K562 (cell line): ENCODE results near the gene ZNF747. TPM values are rescaled to one million over a fixed set of nuclear protein-coding genes. Genes with fewer than 3 reads are reported as not detected.
A peak's percentile ranks its signal among the peaks of the same experiment; 100 is the strongest.

Experiments
- ARID1B ChIP-seq: fragments of 450-650 bp; IDR thresholded peaks from 2 replicates; pipeline ENCODE4 v1.6.1; 2016; ENCODE audit warnings: antibody characterized with exemption, mild to moderate bottlenecking, inconsistent platforms
- CTBP1 ChIP-seq: fragments of 450-650 bp; IDR thresholded peaks from 2 replicates; pipeline ENCODE4 v1.6.1; 2016; ENCODE audit warnings: borderline replicate concordance
- EP300 ChIP-seq: IDR thresholded peaks from 2 replicates; pipeline ENCODE4 v1.6.1; 2012; ENCODE audit warnings: low read length, improper control_type of control experiment
- EWSR1 ChIP-seq: fragments of 450-650 bp; IDR thresholded peaks from 2 replicates; pipeline ENCODE4 v1.6.1; 2018; ENCODE audit warnings: borderline replicate concordance, mild to moderate bottlenecking, low read depth, moderate library complexity; ENCODE audit not compliant: partially characterized antibody
- KDM1A ChIP-seq, 2 experiments: fragments of 450-650 bp; IDR thresholded peaks; 2 replicates each; pipeline ENCODE4 v1.6.1; 2016; ENCODE audit warnings: mild to moderate bottlenecking in 2 of 2
- KDM5B ChIP-seq: fragments of 200-600 bp; sonication (generic); IDR thresholded peaks from 2 replicates; pipeline ENCODE4 v1.6.1; 2012; ENCODE audit warnings: low read depth, mild to moderate bottlenecking, moderate library complexity, low read length, control low read depth, inconsistent platforms; ENCODE audit not compliant: insufficient replicate concordance
- NR2C2 ChIP-seq, 2 experiments: fragments of 200-800 bp in 1 of 2; sonication (Bioruptor generic) in 1 of 2; sonication (generic) in 1 of 2; formaldehyde crosslinking in 1 of 2; IDR thresholded peaks; 2 replicates each; pipeline versions ENCODE4 v1.6.1 to v1.8.0; 2016 to 2022; ENCODE audit warnings: mild to moderate bottlenecking in 1 of 2, missing compliant biosample characterization in 1 of 2, missing genetic modification characterization in 1 of 2, missing genetic modification reagents in 1 of 2
- PTBP1 ChIP-seq: fragments of 200-400 bp; formaldehyde crosslinking; IDR thresholded peaks from 2 replicates; pipeline ENCODE4 v1.6.1; 2017; ENCODE audit warnings: low read depth, low read length
- RCOR1 ChIP-seq, 2 experiments: IDR thresholded peaks; 2 replicates each; pipeline ENCODE4 v1.6.1; 2012; ENCODE audit warnings: low read depth in 2 of 2, low read length in 2 of 2, borderline replicate concordance in 1 of 2, improper control_type of control experiment in 1 of 2
- TSHZ1 ChIP-seq: fragments of 250-450 bp; sonication (Bioruptor Pico); IDR thresholded peaks from 2 replicates; pipeline ENCODE4 v1.4.0; 2020; ENCODE audit warnings: mild to moderate bottlenecking, moderate library complexity
- ZBTB40 ChIP-seq, 2 experiments: fragments of 450-650 bp in 1 of 2; sonication (generic) in 1 of 2; formaldehyde crosslinking in 1 of 2; IDR thresholded peaks; 2 replicates each; pipeline versions ENCODE4 v1.7.1 to v1.9.0; 2016 to 2022; ENCODE audit warnings: inconsistent platforms in 1 of 2, mild to moderate bottlenecking in 1 of 2, missing genetic modification reagents in 1 of 2
- ZC3H4 ChIP-seq: sonication (generic); formaldehyde crosslinking; IDR thresholded peaks from 2 replicates; pipeline ENCODE4 v1.9.0; 2021; ENCODE audit warnings: missing genetic modification reagents, borderline replicate concordance
- ZFX ChIP-seq: sonication (generic); formaldehyde crosslinking; IDR thresholded peaks from 2 replicates; pipeline ENCODE4 v1.8.0; 2022; ENCODE audit warnings: mild to moderate bottlenecking, missing genetic modification reagents, moderate library complexity
- polyA plus RNA-seq, 8 experiments: library from polyadenylated mRNA; depleted of rRNA in 4 of 8; stranded (reverse) in 5 of 8; unstranded in 3 of 8; fragments of >200 nt; fragmentation: Nextera tagmentation in 2 of 8; fragmentation: Illumina TruSeq in 1 of 8; extraction: Ambion mirVana in 2 of 8; extraction: Trizol in 1 of 8; gene quantifications; 2 replicates each; pipeline versions ENCODE4 v1.2.1 to v1.2.3, GENCODE V29; 2011 to 2014; ENCODE audit warnings: inconsistent platforms in 1 of 8, missing spikeins in 1 of 8
- total RNA-seq, 7 experiments: library from RNA; depleted of rRNA in 6 of 7; stranded (reverse); fragments of >200 nt in 6 of 7; fragmentation: Illumina TruSeq in 2 of 7; extraction: Trizol in 2 of 7; gene quantifications; 2 replicates each; pipeline versions ENCODE4 v1.2.1 to v1.2.3, GENCODE V29; 2011 to 2021; ENCODE audit warnings: low replicate concordance in 1 of 7

ZNF747 gene
- total and polyA plus RNA-seq, 9 of the 15 experiments (the other 6 are each of a cell fraction or from before 2014, with no cell fraction given) = 0.14 to 3.3 (median 1.5) TPM

GRCh38 chr16:30523768-30524574, 10.7 kb downstream of the ZNF747 start (continued):
- TF ChIP-seq KDM5B (peak; percentile 29), CTBP1 (peak; percentile 17; the same call in 1 of the 2 replicates), ZFX (CRISPR knock-in tag) (no peak; the same call in 1 of the 2 replicates), ARID1B (peak; percentile 33; the same call in 1 of the 2 replicates), ZC3H4 (no peak), KDM1A (IDR thresholded peaks at IDR 0.05) (no peak; a peak in 1 of 4 replicates), EWSR1 (no peak), EP300 (no peak), ZBTB40 (IDR thresholded peaks at IDR 0.05) (peak; percentile 76), ZBTB40 (CRISPR knock-in tag; IDR thresholded peaks at IDR 0.05) (peak; percentile 62; the same call in 1 of the 2 replicates), PTBP1 (no peak), TSHZ1 (CRISPR knock-in tag) (no peak), NR2C2 (CRISPR knock-in tag; IDR thresholded peaks at IDR 0.05) (no peak), NR2C2 (tag; IDR thresholded peaks at IDR 0.05) (no peak), RCOR1 (IDR thresholded peaks at IDR 0.05; ENCODE audit: borderline replicate concordance in 1 of 2, low read depth in 2 of 2, low read length in 2 of 2) (peak in 1 of 2 experiments; percentile 45; a peak in 1 of 4 replicates)
